Neural cell (in vitro differentiated cells): Measurements from ENCODE around the gene FHDC1. TPM values are rescaled to one million over a fixed set of nuclear protein-coding genes. Genes with fewer than 3 reads are reported as not detected.

Experiments
- H2AFZ ChIP-seq: fragments of 200-600, 300-800 bp; sonication (generic), shearing (Covaris generic); 2 replicates; pipeline ENCODE4 v1.6.0; 2014; ENCODE audit warnings: low read depth, mild to moderate bottlenecking, antibody characterized with exemption, low read length, moderate library complexity
- H3F3A ChIP-seq: fragments of 200-600 bp; shearing (Covaris generic); 2 replicates; pipeline ENCODE4 v1.6.1; 2016; ENCODE audit warnings: mild to moderate bottlenecking, moderate library complexity, mixed read lengths, antibody characterized with exemption, low read length; ENCODE audit not compliant: insufficient read depth, poor library complexity, severe bottlenecking
- H3K27ac ChIP-seq: fragments of 200-600, 300-800 bp; sonication (generic), shearing (Covaris generic); 2 replicates; pipeline ENCODE4 v1.5.1; 2014; ENCODE audit warnings: mild to moderate bottlenecking, low read length, moderate library complexity
- H3K27me3 ChIP-seq: fragments of 300-800, 200-600 bp; sonication (generic), shearing (Covaris generic); 2 replicates; pipeline ENCODE4 v1.6.0; 2014; ENCODE audit warnings: mild to moderate bottlenecking, low read depth, low read length, moderate library complexity; ENCODE audit not compliant: insufficient read depth
- H3K36me3 ChIP-seq: fragments of 300-800, 200-600 bp; sonication (generic), shearing (Covaris generic); 2 replicates; pipeline ENCODE4 v1.5.1; 2014; ENCODE audit warnings: mild to moderate bottlenecking, antibody characterized with exemption, low read length, moderate library complexity; ENCODE audit not compliant: insufficient read depth
- H3K4me2 ChIP-seq: fragments of 300-800, 200-600 bp; sonication (generic), shearing (Covaris generic); 2 replicates; pipeline ENCODE4 v1.6.0; 2014; ENCODE audit warnings: mild to moderate bottlenecking, low read length
- H3K4me3 ChIP-seq: fragments of 300-800, 200-600 bp; sonication (generic), shearing (Covaris generic); 2 replicates; pipeline ENCODE4 v1.5.1; 2014; ENCODE audit warnings: mild to moderate bottlenecking, low read length, moderate library complexity
- H3K79me2 ChIP-seq: fragments of 200-600 bp; shearing (Covaris generic); replicated peaks from 2 replicates; pipeline ENCODE4 v1.6.0; 2014; ENCODE audit warnings: mild to moderate bottlenecking, low read length, moderate library complexity; ENCODE audit not compliant: insufficient read depth
- H3K9ac ChIP-seq: fragments of 300-800, 200-600 bp; sonication (generic), shearing (Covaris generic); 2 replicates; pipeline ENCODE4 v1.6.1; 2016; ENCODE audit warnings: mild to moderate bottlenecking, low read length, mixed read lengths
- H3K9me2 ChIP-seq: fragments of 200-600 bp; shearing (Covaris generic); 2 replicates; pipeline ENCODE4 v1.6.1; 2016; ENCODE audit warnings: mild to moderate bottlenecking, low read length, mixed read lengths; ENCODE audit not compliant: insufficient read depth
- H3K9me3 ChIP-seq: fragments of 200-600, 300-800 bp; sonication (generic), shearing (Covaris generic); 2 replicates; pipeline ENCODE4 v1.6.1; 2016; ENCODE audit warnings: mild to moderate bottlenecking, mixed run types, low read length, moderate library complexity, mixed read lengths
- H4K20me1 ChIP-seq: fragments of 200-600 bp; shearing (Covaris generic); 2 replicates; pipeline ENCODE4 v1.6.1; 2016; ENCODE audit warnings: mild to moderate bottlenecking, mixed run types; ENCODE audit not compliant: insufficient read depth
- CTCF ChIP-seq: fragments of 450-650 bp; IDR thresholded peaks from 2 replicates; pipeline ENCODE4 v1.5.1; 2014; ENCODE audit warnings: antibody characterized with exemption, mild to moderate bottlenecking, moderate library complexity; ENCODE audit not compliant: poor library complexity, severe bottlenecking
- EP300 ChIP-seq: fragments of 450-650 bp; conservative IDR thresholded peaks from 2 replicates; pipeline ENCODE4 v1.6.1; 2014; ENCODE audit warnings: antibody characterized with exemption, mild to moderate bottlenecking, moderate library complexity; ENCODE audit not compliant: poor library complexity, severe bottlenecking
- EZH2 ChIP-seq: fragments of 200-600, 300-800 bp; shearing (Covaris generic), sonication (generic); IDR thresholded peaks from 2 replicates; pipeline ENCODE4 v1.6.1; 2014; ENCODE audit warnings: antibody characterized with exemption, low read length, borderline replicate concordance, mild to moderate bottlenecking; ENCODE audit not compliant: insufficient read depth, poor library complexity, severe bottlenecking
- MXI1 ChIP-seq: fragments of 450-650 bp; conservative IDR thresholded peaks from 2 replicates; pipeline ENCODE4 v1.6.1; 2014; ENCODE audit warnings: antibody characterized with exemption, mild to moderate bottlenecking; ENCODE audit not compliant: poor library complexity, severe bottlenecking
- POLR2AphosphoS5 ChIP-seq: IDR thresholded peaks from 2 replicates; pipeline ENCODE4 v1.6.1; 2012
- RAD21 ChIP-seq: fragments of 450-650 bp; conservative IDR thresholded peaks from 2 replicates; pipeline ENCODE4 v1.6.1; 2014; ENCODE audit warnings: antibody characterized with exemption, mild to moderate bottlenecking, moderate library complexity
- SMC3 ChIP-seq: fragments of 450-650 bp; conservative IDR thresholded peaks from 2 replicates; pipeline ENCODE4 v1.6.1; 2014; ENCODE audit warnings: antibody characterized with exemption, mild to moderate bottlenecking, moderate library complexity; ENCODE audit not compliant: poor library complexity
- TAF1 ChIP-seq: IDR thresholded peaks from 2 replicates; pipeline ENCODE4 v1.6.1; 2012; ENCODE audit warnings: low read depth
- polyA plus RNA-seq: library from polyadenylated mRNA; depleted of rRNA; stranded (reverse); fragments of >200 nt; gene quantifications from 2 replicates; pipeline ENCODE4 v1.2.3, GENCODE V29; 2014
- TF ChIP-seq, protein P1 (sequence below): IDR thresholded peaks from 2 replicates; pipeline ENCODE4 v1.6.1; 2012; ENCODE audit warnings: borderline replicate concordance

FHDC1 gene
- polyA plus RNA-seq, 1 donor from 2014 or later = 11.4 TPM

GRCh38 chr4:152983774-152984411 lies 47.8 kb downstream of the FHDC1 start:
- no peak overlapping the region for H3K27ac ChIP-seq
- H3K9ac ChIP-seq = no peak overlapping the region
- no peaks in the 10 kb centered on the region for H3F3A ChIP-seq
- H3K36me3 ChIP-seq = no peaks in the 10 kb centered on the region
- H3K9me2 ChIP-seq = no peaks in the 10 kb centered on the region
- no peaks in the 10 kb centered on the region for H4K20me1 ChIP-seq
- no peak overlapping the region for H3K4me2 ChIP-seq
- no peaks in the 10 kb centered on the region for H3K9me3 ChIP-seq
- H3K79me2 ChIP-seq = no peaks in the 10 kb centered on the region
- TF ChIP-seq EP300 (no peak), TAF1 (no peak), MXI1 (no peak), RAD21 (no peak), POLR2AphosphoS5 (no peak), EZH2 (no peak), CTCF (no peak), SMC3 (no peak)
- TF ChIP-seq, protein P1, sequence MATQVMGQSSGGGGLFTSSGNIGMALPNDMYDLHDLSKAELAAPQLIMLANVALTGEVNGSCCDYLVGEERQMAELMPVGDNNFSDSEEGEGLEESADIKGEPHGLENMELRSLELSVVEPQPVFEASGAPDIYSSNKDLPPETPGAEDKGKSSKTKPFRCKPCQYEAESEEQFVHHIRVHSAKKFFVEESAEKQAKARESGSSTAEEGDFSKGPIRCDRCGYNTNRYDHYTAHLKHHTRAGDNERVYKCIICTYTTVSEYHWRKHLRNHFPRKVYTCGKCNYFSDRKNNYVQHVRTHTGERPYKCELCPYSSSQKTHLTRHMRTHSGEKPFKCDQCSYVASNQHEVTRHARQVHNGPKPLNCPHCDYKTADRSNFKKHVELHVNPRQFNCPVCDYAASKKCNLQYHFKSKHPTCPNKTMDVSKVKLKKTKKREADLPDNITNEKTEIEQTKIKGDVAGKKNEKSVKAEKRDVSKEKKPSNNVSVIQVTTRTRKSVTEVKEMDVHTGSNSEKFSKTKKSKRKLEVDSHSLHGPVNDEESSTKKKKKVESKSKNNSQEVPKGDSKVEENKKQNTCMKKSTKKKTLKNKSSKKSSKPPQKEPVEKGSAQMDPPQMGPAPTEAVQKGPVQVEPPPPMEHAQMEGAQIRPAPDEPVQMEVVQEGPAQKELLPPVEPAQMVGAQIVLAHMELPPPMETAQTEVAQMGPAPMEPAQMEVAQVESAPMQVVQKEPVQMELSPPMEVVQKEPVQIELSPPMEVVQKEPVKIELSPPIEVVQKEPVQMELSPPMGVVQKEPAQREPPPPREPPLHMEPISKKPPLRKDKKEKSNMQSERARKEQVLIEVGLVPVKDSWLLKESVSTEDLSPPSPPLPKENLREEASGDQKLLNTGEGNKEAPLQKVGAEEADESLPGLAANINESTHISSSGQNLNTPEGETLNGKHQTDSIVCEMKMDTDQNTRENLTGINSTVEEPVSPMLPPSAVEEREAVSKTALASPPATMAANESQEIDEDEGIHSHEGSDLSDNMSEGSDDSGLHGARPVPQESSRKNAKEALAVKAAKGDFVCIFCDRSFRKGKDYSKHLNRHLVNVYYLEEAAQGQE = no peak
- no peak overlapping the region for H2AFZ ChIP-seq
- H3K27me3 ChIP-seq = no peaks in the 10 kb centered on the region
- no peak overlapping the region for H3K4me3 ChIP-seq

DNA sequence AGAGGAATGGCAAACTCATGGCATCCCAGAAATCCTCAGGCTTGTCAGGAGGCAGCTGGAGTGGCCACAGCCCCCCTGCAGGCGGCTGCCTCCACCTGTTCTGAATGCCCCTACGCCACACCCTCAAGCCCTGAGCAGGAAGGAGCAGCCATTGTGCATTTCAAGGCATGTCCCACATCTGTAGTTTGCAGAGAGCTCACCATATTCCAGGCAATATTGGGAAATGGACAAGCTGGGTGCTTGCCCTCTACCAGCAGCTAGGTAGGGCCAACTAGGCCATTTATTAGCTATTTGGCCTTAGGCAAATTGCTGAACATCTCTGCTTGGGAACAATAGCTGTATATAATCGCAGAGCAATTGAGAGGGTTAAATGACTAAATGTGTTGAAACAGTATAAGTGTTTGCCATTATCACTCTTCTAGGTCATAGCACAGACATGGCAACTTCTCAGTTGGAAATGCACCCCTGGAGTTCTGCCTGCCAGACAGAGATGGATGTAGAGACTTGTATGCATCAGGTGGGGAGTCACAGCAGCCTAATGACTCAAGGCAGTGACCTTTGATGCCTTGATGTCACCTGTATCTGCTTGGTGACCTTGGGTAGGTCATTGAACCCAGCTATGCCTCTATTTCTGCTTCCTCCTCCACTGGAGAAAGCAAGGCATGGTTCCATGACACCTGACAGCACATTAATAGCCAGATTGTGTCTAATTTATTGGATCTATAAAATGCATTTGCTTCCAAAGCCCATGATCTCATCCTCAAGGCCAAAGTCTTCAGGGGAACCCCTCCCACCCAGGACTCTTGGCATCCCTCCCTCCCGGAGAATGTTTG lies 52.8 kb downstream of the FHDC1 start:
- TF ChIP-seq TAF1 (no peak), POLR2AphosphoS5 (no peak), RAD21 (no peak), EP300 (no peak), EZH2 (no peak), SMC3 (no peak)
- TF ChIP-seq, protein P1 = no peak
- H3K9ac ChIP-seq = no peak overlapping the region

More for the DNA sequence above, 52.8 kb downstream of the FHDC1 start:
- Histone ChIP-seq H3K4me2 (no peak overlapping the region), H3K36me3 (no peaks in the 10 kb centered on the region), H3K27me3 (no peaks in the 10 kb centered on the region), H3F3A (no peaks in the 10 kb centered on the region), H3K4me3 (no peak overlapping the region), H2AFZ (no peak overlapping the region), H3K79me2 (no peaks in the 10 kb centered on the region), H4K20me1 (no peaks in the 10 kb centered on the region), H3K9me3 (no peaks in the 10 kb centered on the region), H3K9me2 (no peaks in the 10 kb centered on the region), H3K27ac (no peak overlapping the region)
